ENCODE measurements around the gene PRDM15.

- TF ChIP-seq CTCF (IDR thresholded peaks at IDR 0.05; ENCODE audit: low read length) = no peak
- TF ChIP-seq EZH2 (optimal IDR thresholded peaks at IDR 0.05; ENCODE audit: low read depth, low read length) = no peak
- no peak for TF ChIP-seq EZH2phosphoT487 (IDR thresholded peaks at IDR 0.05; ENCODE audit: low read length)
Observed at GRCh38 chr21:41781050-41781410, 98.1 kb downstream of the PRDM15 start.
